GM12892 (cell line): ENCODE measurements around the gene SMOC1.

Experiments used
- POLR2A ChIP-seq: IDR thresholded peaks from 2 replicates; pipeline ENCODE4 v1.6.1; 2011; ENCODE audit warnings: low read depth, low read length, control low read depth
- POLR2AphosphoS5 ChIP-seq: IDR thresholded peaks from 2 replicates; pipeline ENCODE4 v1.6.1; 2011; ENCODE audit warnings: low read depth, low read length, control low read depth

GRCh38 chr14:70032016-70032415 lies 152.8 kb downstream of the SMOC1 start:
- TF ChIP-seq POLR2A: no peak
- TF ChIP-seq POLR2AphosphoS5: no peak
